LNCAP (cell line): ENCODE results near the gene KIAA1958.

Experiments
- CTCF ChIP-seq: fragments of 450-650 bp; IDR thresholded peaks from 2 replicates; pipeline ENCODE4 v1.5.1; 2017; ENCODE audit warnings: mild to moderate bottlenecking

KIAA1958 gene

GRCh38 chr9:112574008-112574407 lies 87.4 kb downstream of the KIAA1958 start:
- no peak for TF ChIP-seq CTCF

GRCh38 chr9:112575107-112575506 lies 88.5 kb downstream of the KIAA1958 start:
- TF ChIP-seq CTCF, result no peak

GRCh38 chr9:112581469-112582176 lies 95.0 kb downstream of the KIAA1958 start:
- no peak for TF ChIP-seq CTCF

GRCh38 chr9:112582371-112583262 lies 96.0 kb downstream of the KIAA1958 start:
- no peak for TF ChIP-seq CTCF

- no peak for TF ChIP-seq CTCF
Observed at GRCh38 chr9:112586599-112587155, 100.0 kb downstream of the KIAA1958 start.

- no peak for TF ChIP-seq CTCF
Observed at GRCh38 chr9:112599732-112600131, 113.1 kb downstream of the KIAA1958 start.

GRCh38 chr9:112601636-112602035 lies 115.0 kb downstream of the KIAA1958 start:
- TF ChIP-seq CTCF, result no peak
